Superior temporal gyrus (tissue), 1 donor: ENCODE measurements around the gene EYS.

ENCODE experiments used
- DNase-seq: peaks from one replicate; pipeline ENCODE4 v3.0.0-alpha.2; 2016; ENCODE audit errors: extremely low spot score

EYS gene

GRCh38 chr6:63674635-63675034, 2032.4 kb downstream of the EYS start:
- DNase-seq: no peak

- no peak for DNase-seq
Measured at GRCh38 chr6:63673692-63674091, 2033.3 kb downstream of the EYS start.

GRCh38 chr6:63672582-63673129, 2034.4 kb downstream of the EYS start:
- no peak for DNase-seq

GRCh38 chr6:63671098-63671754, 2035.8 kb downstream of the EYS start:
- DNase-seq: no peak
